GM21737 (cell line): ENCODE measurements around the gene RAB25.

Source experiments
- ATAC-seq: cut with Tn5 transposase; IDR thresholded peaks from one replicate; pipeline ENCODE4 v1.9.1; 2021; ENCODE audit warnings: mild to moderate bottlenecking, moderate library complexity; ENCODE audit not compliant: unreplicated experiment

The RAB25 gene

DNA sequence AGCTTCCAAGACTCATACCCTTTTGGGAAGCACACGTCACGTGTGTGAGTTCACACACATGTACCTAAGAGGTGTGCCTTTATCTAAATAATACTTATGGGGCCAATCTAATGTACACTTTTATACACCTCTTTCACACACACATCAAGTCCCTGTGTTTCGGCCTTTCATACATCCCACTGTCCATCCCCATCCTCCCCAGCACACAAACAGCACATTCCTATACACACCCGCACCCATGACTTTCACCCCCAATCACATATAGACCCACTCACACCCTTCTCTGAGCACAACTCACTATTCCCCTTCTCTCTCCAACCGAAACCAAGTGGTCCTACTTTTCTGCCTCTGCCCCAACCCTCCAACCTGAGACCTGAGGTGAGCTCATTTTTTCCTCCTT is 17.8 kb downstream of the RAB25 start:
- ATAC-seq, result no peak

DNA sequence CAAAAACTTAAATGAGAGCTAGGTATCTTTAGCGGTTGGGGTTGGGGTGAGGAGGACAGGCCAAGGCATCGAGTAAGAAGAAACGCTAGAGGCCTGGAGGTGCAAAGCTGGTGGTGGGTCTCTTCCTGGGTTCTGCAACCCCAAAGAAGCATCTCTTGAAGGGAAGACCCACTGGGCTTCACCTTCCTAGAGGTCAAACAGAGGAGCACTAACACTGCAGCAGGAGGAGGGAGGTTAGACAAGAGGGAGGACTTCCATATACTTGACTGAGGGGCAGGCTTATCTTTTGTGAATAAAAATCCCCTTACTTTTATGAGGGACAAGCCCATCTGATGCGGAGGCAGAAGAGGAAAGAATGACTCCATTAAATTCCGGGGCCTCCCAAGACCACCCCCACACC is 18.8 kb downstream of the RAB25 start:
- no peak for ATAC-seq

DNA sequence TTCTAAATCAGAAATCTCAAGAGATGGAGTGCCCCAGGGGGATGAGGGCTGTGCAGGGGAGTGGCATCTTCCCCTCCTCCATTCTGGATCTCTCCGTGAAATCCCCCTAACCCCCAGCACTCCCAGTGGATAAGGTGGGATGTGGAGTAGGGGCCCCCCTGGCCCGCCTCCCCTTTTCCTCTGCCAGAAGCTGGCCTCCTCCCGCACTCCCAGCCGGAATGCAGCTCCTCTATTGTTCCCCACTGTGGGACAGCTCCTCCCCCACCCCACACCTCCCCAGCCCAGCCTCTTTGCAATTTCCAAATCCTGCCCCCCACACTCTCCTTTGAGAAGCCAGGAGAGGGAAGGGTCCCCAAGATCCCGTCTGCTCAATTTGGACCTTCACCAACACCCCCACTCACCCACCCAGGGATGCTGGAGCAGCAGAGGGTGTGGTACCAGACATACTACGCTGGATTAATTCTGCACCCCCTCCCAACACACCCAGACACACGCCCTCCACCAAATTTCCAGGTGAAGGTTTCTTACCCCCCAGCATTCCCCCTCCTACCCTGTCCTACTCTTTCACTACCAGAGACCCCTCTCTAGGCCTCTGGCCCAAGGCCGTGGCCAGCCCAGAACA is 19.4 kb downstream of the RAB25 start:
- ATAC-seq, result no peak

DNA sequence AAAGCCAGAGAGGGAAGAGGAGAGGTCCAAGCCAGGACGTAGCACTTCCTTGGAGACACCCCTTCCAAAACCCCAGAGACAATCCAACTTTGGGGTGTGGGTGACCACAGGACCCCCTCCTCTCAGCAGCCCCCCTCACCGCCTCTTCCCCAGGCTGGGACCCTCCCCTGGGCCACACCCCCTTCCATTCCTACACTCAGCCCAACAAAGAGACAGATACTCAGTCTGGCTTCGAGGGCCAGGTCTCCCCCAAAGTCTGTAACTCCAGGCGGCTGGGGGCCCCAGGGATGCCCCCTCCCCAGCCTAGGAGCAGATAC is 19.9 kb downstream of the RAB25 start:
- ATAC-seq, result no peak

DNA sequence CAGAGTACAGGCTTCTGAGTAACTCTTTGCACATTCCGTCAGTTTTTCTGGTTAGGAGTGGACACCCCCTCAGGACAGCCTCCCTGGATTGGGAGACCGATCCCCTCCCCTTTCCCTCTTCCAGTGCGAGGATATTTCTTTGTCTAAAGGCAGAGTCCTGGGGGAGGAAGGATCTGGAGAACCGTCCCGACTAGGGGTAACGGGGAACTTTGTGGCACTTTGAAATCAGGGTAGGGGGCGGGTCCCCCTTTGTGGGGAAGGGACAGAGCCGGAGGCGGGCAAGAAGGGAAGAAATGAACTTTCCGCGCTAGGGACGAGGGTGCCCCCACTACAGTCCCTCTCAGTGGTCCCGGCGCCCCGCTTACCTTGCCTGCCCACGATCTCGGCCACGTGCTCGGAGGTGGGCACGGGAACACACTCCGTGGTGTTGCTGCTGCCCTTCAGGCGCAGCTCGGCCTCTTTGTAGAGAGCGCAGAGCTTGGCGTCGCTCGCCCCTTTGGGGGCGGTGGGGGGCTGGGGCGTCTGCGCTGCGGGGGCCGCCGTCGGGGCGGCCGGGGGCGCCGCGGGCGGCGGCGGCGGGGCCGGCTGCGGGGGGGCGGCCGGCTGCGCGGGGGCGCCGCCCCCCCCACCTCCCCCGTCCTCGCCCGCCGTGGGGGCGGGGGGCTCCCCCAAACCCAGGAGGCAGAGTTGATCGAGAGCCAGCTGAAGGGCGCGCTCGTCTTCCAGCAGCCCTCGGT is 20.4 kb downstream of the RAB25 start:
- ATAC-seq, result no peak

DNA sequence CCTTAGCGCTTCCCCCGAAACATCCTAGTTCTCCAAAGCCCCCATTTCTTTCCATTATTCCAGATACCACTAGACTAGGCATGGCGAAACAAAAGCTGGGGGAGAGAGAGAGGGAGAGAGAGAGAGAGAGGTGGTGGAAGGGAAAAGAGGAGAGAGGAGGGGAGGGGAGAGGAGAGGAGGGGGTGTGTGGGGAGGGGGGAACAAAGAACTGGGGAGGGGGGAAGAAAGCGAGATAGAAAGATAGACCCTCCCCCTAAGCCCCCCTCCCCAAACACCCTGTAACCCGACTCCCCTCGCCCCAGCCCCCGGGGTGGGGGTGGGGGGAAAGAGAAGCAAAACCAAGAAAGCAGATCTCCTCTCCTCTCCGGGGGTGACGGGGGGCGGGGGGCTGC is 21.0 kb downstream of the RAB25 start:
- ATAC-seq, result no peak

DNA sequence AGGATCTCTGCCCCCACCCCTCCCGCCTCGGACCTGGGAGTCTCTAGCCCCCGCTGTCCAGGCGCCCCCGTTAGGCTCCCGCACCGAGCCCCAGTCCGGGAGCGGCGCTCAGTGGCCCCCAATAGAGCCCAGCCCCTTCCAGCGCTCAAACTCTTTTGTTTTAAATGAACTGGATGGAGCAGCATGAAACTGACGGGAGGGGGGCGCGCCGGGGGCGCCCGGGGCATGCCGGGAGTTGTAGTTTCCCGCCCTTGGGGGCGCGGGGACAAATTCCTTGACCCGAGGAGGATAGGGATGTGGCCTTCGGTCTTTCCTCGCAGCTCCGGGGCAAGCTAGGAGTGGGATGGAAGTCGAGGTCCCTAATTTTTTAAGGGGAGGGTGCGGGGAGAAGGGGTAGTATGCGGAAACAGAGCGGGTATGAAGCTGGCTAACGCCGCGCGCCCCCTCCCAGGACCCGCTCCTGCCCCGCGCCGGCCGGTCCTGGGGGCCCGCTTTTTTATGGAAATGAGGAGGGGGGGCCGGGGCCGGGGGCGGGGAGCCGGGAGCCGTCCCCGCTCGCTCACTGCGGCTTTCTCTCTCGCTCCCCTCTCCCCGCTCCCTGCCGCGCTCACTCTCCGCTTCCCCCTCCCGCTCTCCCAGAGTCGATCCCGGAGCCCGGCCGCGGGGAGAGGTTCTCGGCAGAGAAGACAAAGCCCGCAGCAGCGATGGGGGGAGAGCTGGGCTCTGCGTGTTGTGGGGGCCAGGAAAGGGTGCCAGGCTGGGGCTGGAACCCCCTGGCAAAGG is 21.5 kb downstream of the RAB25 start, which contains the start of gene MEX3A:
Gene MEX3A (minus strand): TSS at position 157 of the 783 bp plus-strand sequence. CDS start 467 bp downstream, outside the sequence.
- ATAC-seq, result no peak

DNA sequence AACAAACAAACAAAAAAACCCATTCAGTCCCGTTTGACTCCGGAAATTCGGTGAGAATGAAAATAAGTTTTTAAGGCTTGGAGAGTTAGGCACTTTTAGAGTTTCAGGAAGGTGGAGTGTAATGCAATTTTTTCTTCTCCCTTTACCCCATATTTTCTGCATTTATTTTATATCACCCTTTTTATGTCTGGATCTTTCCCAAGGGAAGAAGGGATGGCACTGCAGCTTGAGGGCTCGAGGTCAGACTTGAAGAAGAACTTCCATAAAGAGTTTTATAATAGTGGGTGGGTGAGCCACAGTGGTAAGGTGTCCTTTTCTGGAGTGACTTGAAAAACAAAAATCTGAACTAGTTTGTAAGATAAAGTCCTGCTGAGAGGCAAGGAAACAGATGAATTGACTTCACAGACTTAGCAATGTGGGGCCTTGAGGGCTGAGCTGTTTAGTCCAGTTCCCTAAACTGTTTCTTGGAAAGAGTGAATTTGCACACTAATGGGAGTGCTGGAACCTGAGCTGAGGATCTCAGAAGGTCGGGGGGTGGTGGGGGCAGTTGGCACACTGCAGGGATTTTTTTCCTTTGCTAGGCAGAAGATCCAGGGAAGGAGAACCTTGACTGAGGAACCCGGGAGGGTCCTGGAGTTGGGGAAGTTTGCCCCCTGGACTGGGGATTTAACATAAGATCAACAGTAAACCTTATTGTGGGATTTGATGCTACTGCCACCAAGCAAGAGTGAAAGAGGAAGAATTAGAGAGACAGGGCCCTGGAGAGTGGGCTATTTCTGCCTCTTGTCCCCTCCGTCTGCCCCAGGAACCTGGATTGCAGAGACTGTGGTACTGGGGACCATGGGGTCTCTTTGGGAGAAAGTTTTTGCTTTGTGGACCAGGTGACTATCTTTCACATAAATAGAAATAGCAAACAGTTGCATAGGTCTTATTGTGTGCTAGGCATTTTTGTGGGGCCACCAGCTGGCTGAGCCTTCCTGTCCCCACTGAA is 23.1 kb downstream of the RAB25 start:
- ATAC-seq, result no peak

DNA sequence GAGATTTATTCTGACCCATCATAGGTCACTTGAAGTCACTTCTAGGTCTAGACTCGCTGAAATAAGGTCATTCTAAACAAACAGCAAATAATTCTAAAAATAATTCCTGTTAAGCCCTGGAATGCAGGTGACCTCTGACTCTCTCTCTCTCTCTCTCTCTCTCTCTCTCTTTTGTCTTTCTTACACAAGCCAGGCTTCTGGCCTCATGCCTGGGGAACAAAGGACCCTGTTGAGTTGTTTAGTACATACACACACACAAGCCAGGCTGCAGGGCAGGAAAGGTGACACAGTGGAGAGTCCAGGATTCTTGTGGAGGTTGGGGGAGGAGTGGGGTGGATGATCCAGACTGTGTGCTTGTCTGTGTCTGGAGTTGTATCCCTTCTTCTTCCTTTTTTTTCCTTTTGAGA is 25.3 kb downstream of the RAB25 start:
- no peak for ATAC-seq

DNA sequence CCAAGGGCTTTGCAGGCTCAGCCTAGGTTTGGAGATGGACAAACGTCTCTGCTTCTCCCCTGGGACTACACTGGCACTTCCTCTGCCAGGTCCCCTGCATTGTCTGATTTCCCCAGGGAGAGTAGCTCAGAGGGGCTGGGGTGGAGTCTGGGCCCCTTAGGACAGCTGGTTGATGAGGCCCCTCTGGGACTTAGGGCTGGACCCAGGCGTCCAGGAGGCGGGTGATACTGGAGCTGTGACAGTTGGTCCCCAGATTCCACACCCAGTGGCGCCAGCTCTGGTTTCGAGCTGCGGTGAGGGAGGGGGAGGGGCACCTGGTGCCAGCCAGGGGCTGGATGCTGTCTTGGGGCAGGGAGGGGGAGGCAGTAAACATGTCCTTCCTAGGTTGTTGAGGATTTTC is 28.7 kb downstream of the RAB25 start:
- ATAC-seq, result no peak

DNA sequence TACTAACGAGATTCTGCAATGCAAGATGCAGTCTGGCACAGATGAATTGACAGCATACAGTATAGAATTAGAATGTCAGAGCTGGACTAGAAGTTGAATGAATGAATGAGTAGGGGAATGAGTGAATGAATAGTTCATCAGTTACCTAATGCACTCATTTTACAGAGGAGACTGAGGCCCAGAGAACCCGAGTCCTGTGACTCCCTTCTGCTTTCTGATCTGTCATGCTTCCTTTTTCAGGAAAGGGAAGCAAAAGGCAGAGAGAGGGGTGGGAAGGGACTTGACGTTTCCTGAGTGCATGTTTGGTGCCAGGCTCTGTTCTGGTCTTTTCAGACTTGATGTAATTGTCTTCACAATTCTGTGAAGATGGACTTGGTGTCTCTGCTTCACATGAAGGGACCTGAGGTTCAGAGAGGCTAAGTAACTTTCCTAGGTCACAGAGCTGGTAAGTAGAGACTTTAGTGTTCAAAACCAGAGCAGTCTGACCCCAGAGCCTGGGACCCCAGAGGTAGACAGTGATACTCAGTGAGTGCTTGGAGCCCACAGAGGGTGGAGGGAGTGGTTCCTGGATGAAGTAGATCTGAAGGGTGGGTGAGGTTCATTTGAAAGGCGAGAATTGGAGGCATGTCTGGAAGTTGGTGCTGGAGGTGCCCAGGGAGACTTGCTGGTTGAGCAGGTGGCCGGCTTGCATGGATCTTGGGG is 29.3 kb downstream of the RAB25 start:
- ATAC-seq, result no peak

DNA sequence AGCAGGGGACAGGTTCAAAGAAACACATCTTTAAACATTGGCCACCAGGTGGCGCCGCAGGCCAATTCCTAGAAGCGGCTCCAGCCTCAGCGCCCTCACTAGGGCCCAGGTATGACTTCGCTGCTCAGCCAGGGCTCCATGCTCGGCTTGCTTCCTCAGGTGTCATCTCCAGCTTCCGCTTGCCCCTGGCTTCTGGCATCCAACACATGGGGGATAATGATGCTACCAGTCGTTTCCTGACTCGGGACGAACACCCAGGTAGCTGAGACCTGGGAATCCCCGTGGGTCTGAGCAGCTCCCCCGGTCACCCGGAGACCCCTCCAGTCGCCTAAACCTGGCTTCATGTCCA is 29.9 kb downstream of the RAB25 start:
- ATAC-seq, result no peak

DNA sequence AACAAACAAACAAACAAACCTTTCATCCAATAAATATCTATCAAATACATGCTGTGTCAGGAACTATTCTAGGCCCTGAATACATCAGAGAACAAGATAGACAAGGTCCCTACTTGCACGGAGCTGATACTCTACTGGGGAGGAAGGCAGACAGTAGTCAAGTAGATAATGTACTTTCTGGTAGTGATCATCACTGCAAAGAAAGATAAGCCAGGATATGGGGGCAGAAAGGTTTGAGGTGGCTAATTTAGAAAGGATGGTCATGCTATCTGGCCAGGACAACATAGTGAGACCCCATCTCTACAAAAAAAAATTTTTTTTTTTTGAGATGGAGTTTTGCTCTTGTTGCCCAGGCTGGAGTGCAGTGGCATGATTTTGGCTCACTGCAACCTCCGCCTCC is 30.6 kb downstream of the RAB25 start:
- no peak for ATAC-seq

DNA sequence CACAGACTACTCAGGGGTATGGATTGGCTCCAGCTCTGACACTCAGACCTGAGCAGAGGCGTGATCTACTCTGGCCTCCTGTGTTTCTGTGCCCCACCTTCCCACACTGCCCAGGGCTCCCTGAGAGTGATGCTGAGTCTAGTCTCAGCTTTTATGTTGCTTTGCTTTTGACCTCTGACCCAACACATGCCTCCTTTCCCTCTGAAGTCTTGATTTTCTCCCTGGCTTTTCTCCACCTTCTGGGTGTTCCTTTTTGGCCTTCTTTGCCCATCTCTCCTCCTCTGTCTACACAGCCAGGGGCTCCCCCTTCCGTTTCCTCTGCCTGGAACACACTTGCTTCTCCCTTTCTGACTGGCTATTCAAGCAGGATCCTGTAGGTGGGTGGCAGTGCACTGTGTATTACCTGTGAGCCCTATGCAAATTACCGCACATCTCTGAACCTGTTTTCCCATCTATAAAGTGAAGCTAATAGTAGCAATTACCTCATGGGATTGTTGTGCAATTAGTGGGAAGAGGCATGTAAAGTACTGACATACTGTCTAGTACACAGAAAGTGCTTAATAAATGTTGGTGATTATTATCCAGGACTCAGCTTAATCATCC is 35.0 kb downstream of the RAB25 start:
- no peak for ATAC-seq

DNA sequence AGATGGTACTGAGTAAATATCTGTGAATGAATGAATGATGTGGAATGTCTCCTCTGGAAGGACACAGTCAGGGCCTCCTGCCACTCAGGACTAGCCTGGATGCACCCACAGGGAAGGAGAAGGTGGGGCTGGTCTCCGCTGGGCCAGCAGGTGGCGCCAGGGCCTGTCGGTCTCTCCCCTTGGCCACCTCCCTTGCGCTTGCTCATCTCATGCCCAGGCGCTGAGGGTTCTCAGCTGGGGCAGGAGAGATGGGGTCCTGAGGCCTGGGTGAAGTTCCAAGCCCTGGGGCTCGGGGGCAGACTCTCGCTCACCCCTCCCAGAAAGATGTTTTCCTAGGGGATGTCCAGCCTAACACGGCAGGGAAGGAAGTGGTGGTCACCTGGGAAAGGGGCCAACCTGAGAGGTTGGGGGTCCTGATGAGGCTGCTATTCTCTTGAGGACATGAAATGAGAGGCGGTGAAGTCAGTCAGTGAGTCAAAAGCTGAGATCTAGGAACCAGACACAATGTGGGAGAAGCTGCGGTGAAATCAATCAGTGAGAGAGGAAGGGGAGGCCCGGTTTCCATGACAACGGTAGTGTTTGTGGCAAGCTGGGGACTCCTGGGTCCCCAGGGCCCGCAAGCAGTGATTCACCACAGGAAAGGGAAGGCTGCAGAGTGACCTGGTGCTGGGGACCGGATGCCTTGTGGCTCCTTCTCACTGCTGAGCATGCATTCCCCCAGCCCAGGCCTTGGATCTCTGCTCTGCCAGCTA is 35.9 kb downstream of the RAB25 start:
- peak; percentile 55 for ATAC-seq

DNA sequence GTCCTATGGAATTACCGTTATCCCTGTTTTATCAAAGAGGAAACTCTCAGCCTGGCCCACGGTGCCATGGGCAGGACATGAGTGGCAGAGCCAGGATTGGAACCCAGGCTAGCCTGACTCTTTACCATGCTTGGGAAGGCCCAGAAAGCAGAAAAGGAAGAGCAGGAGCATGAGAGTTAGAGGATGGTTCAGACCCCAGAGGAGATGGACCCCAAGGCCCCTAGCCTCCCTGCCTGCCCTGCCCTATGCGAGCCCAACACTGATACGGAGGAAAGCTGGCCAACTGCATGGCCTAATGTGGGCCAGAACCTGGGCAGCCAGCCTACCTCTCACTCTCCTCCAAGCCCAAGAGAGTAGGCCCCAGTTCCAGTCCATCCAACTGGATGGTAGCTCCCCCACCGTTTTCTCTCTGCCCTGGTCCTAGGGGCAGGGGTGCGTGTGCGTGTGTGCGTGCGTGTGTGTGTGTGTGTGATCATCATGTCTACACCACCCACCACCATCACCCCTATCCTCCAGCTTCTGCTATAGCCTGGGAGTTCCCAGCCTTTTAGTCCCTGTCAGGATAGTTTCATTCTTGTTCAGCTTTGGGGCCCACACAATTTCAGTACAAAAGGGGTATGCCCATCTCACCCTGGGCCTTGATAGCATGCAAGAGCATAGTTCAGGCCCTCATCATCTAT is 36.7 kb downstream of the RAB25 start:
- no peak for ATAC-seq

DNA sequence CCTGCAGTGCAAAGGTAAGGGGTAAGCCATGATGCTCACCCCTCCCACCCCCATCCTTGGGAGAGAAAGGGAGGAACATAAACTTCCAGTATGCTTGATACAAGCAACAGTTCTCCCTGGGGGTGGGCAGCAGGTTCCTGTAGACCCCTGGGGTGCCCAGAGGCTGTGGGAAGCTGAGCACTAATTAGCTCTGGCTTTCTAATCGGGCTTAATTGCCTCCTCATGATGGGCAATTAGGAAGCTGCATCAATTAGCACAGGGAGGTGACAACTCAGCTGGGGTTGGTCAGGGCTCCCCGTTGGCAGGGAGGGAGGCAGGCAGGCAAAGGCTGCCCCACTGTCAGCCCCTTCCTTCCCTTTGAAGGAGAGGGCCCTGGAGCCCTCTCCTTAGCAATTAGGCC is 37.8 kb downstream of the RAB25 start:
- no peak for ATAC-seq

DNA sequence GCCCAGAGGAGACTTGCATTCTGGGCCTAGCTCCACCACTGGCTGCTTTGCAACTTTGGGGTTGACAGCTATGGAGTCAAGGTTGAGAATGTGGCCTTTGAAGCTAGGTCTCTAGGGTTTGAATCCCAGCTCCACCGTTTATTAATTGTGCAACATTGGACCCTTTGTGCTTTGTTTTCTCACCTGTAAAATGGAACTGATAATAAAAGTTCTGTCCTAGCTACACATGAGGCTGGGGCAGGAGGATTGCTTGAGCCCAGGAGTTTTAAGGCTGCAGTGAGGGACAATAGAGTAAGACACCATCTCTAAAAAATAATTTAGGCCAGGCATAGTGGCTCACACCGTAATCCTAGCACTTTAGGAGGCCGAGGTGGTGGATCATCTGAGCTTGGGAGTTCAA is 38.3 kb downstream of the RAB25 start:
- no peak for ATAC-seq
